ENCODE results near the gene PITPNC1. TPM values are rescaled to one million over a fixed set of nuclear protein-coding genes. Genes with fewer than 3 reads are reported as not detected.
"Not testable (repeated sequence)": the region's sequence is repeated elsewhere in the genome, so short reads cannot be mapped to it uniquely, and the experiment has no call there.

PITPNC1 gene
- total RNA-seq, 1 experiment from 2014 or later, result 10.4 TPM

- DNase-seq (ENCODE audit: low read depth), result no peak
Observed at GRCh38 chr17:67619555-67619954, 242.5 kb downstream of the PITPNC1 start.

- no peak for DNase-seq (ENCODE audit: low read depth)
Observed at GRCh38 chr17:67620088-67620487, 243.0 kb downstream of the PITPNC1 start.

- no peak for DNase-seq (ENCODE audit: low read depth)
Observed at GRCh38 chr17:67620636-67621035, 243.6 kb downstream of the PITPNC1 start.

GRCh38 chr17:67623767-67624166 lies 246.7 kb downstream of the PITPNC1 start:
- no peak for DNase-seq (ENCODE audit: low read depth)

GRCh38 chr17:67624886-67625656 lies 248.0 kb downstream of the PITPNC1 start:
- peak; percentile 56 for DNase-seq (ENCODE audit: low read depth)

- no peak for DNase-seq (ENCODE audit: low read depth)
Observed at GRCh38 chr17:67625971-67626370, 248.9 kb downstream of the PITPNC1 start.

- no peak for DNase-seq (ENCODE audit: low read depth)
Observed at GRCh38 chr17:67628580-67629013, 251.5 kb downstream of the PITPNC1 start.

- DNase-seq (ENCODE audit: low read depth), result peak; percentile 68
Observed at GRCh38 chr17:67629971-67630320, 252.9 kb downstream of the PITPNC1 start.

- not testable (repeated sequence) for DNase-seq (ENCODE audit: low read depth)
Observed at GRCh38 chr17:67630836-67631235, 253.8 kb downstream of the PITPNC1 start.

- DNase-seq (ENCODE audit: low read depth), result no peak
Observed at GRCh38 chr17:67632141-67632540, 255.1 kb downstream of the PITPNC1 start.

GRCh38 chr17:67633751-67634211 lies 256.7 kb downstream of the PITPNC1 start:
- DNase-seq (ENCODE audit: low read depth), result no peak

- DNase-seq (ENCODE audit: low read depth), result no peak
Observed at GRCh38 chr17:67635681-67636080, 258.6 kb downstream of the PITPNC1 start.

- no peak for DNase-seq (ENCODE audit: low read depth)
Observed at GRCh38 chr17:67636312-67636711, 259.2 kb downstream of the PITPNC1 start.

- DNase-seq (ENCODE audit: low read depth), result peak; percentile 42
Observed at GRCh38 chr17:67636834-67637520, 259.9 kb downstream of the PITPNC1 start.

GRCh38 chr17:67637901-67638641 lies 261.0 kb downstream of the PITPNC1 start:
- no peak for DNase-seq (ENCODE audit: low read depth)

- DNase-seq (ENCODE audit: low read depth), result no peak
Observed at GRCh38 chr17:67638871-67639270, 261.8 kb downstream of the PITPNC1 start.

GRCh38 chr17:67639555-67639954 lies 262.5 kb downstream of the PITPNC1 start:
- DNase-seq (ENCODE audit: low read depth), result no peak

- no peak for DNase-seq (ENCODE audit: low read depth)
Observed at GRCh38 chr17:67639979-67640378, 262.9 kb downstream of the PITPNC1 start.

- no peak for DNase-seq (ENCODE audit: low read depth)
Observed at GRCh38 chr17:67642488-67642887, 265.4 kb downstream of the PITPNC1 start.

- DNase-seq (ENCODE audit: low read depth), result no peak
Observed at GRCh38 chr17:67644061-67644460, 267.0 kb downstream of the PITPNC1 start.

GRCh38 chr17:67645195-67645594 lies 268.1 kb downstream of the PITPNC1 start:
- DNase-seq (ENCODE audit: low read depth), result not testable (repeated sequence)

- DNase-seq (ENCODE audit: low read depth), result no peak
Observed at GRCh38 chr17:67646472-67646871, 269.4 kb downstream of the PITPNC1 start.
